Gastroesophageal sphincter (tissue), 4 donors: ENCODE results near the gene UBXN6. TPM values are rescaled to one million over a fixed set of nuclear protein-coding genes. Genes with fewer than 3 reads are reported as not detected.

Source experiments
- ATAC-seq: fragments of 150-250 bp; one replicate; pipeline ENCODE4 v1.9.1; 2016; ENCODE audit warnings: mild to moderate bottlenecking, moderate library complexity
- H3K27ac ChIP-seq, 4 donors: fragments of 200-600 bp; sonication (generic) in 3 of 4; 1 replicate in 3 of 4; 2 replicates in 1 of 4; pipeline ENCODE4 v1.5.1; 2016 to 2019
- H3K27me3 ChIP-seq: fragments of 200-600 bp; sonication (generic); one replicate; pipeline ENCODE4 v1.5.1; 2019
- H3K36me3 ChIP-seq, 2 donors: fragments of 200-600 bp; sonication (generic); one replicate each; pipeline ENCODE4 v1.5.1; 2019; ENCODE audit warnings: control low read depth in 1 of 2
- H3K4me1 ChIP-seq, 3 donors: fragments of 200-600 bp; sonication (generic); 1 replicate in 2 of 3; 2 replicates in 1 of 3; pipeline ENCODE4 v1.5.1; 2016 to 2019; ENCODE audit warnings: control low read depth in 2 of 3
- H3K4me3 ChIP-seq, 2 donors: fragments of 200-600 bp; sonication (generic); one replicate each; pipeline ENCODE4 v1.5.1; 2019; ENCODE audit warnings: mild to moderate bottlenecking in 1 of 2, moderate library complexity in 1 of 2
- H3K9me3 ChIP-seq, 3 donors: fragments of 200-600 bp; sonication (generic); one replicate each; pipeline ENCODE4 v1.5.1; 2017 to 2019; ENCODE audit warnings: control low read depth in 2 of 3
- CTCF ChIP-seq, 4 experiments: fragments of 200-600 bp in 2 of 4; fragments of 450-650 bp in 2 of 4; sonication (generic) in 1 of 4; IDR thresholded peaks; one replicate each; pipeline ENCODE4 v1.5.1; 2017 to 2019; ENCODE audit warnings: antibody characterized with exemption in 4 of 4, mild to moderate bottlenecking in 2 of 4, moderate library complexity in 2 of 4
- EP300 ChIP-seq: sonication (generic); formaldehyde crosslinking; IDR thresholded peaks from one replicate; pipeline ENCODE4 v1.6.1; 2017; ENCODE audit warnings: antibody characterized with exemption, mild to moderate bottlenecking
- POLR2A ChIP-seq, 2 donors: fragments of 450-650 bp; IDR thresholded peaks; one replicate each; pipeline ENCODE4 v1.6.1; 2017; ENCODE audit warnings: antibody characterized with exemption in 2 of 2, mild to moderate bottlenecking in 2 of 2, moderate library complexity in 1 of 2
- POLR2AphosphoS5 ChIP-seq: sonication (generic); formaldehyde crosslinking; IDR thresholded peaks from one replicate; pipeline ENCODE4 v1.6.1; 2017; ENCODE audit warnings: antibody characterized with exemption
- WGBS, 2 donors: methylation state at CpG; one replicate each; pipeline ENCODE4 v1.1.5; 2018; ENCODE audit warnings: low coverage in 1 of 2; 5-methylcytosine and 5-hydroxymethylcytosine counted together
- total RNA-seq, 4 donors: library from RNA; depleted of rRNA; stranded (reverse); fragments of >200 nt; gene quantifications; one replicate each; pipeline ENCODE4 v1.1.0, GENCODE V29; 2016

Gene UBXN6
- total RNA-seq, 4 donors from 2014 or later: 62.6 to 130 (median 80.6) TPM

- no peaks in the 10 kb centered on the region for H3K9me3 ChIP-seq
- no peak overlapping the region for H3K4me3 ChIP-seq
- no peaks in the 10 kb centered on the region for H3K27me3 ChIP-seq
- 80 to 92% methylated on average over 1 to 3 of the region's 15 CpGs for WGBS, 2 donors
- TF ChIP-seq EP300 (no peak), POLR2AphosphoS5 (no peak), CTCF (IDR thresholded peaks at IDR 0.05) (no peak), POLR2A (IDR thresholded peaks at IDR 0.05) (no peak)
- H3K4me1 ChIP-seq: peaks cover 0 to 6% (median 0%) of the 10 kb centered on the region in 3 donors
- no peak for ATAC-seq
- peaks cover 0 to 45% of the 10 kb centered on the region in 2 donors for H3K36me3 ChIP-seq
- H3K27ac ChIP-seq: no peak overlapping the region
These were observed 14.4 kb downstream of the UBXN6 start for GRCh38 chr19:4443188-4443587.

GRCh38 chr19:4442819-4443146 is 14.8 kb downstream of the UBXN6 start:
- ATAC-seq: no peak
- no peak overlapping the region for H3K4me3 ChIP-seq
- TF ChIP-seq EP300 (no peak), CTCF (IDR thresholded peaks at IDR 0.05) (no peak), POLR2A (IDR thresholded peaks at IDR 0.05) (no peak)
- 80 to 82% methylated on average over 1 to 2 of the region's 10 CpGs for WGBS, 2 donors
- H3K9me3 ChIP-seq: no peaks in the 10 kb centered on the region
- no peak overlapping the region for H3K27ac ChIP-seq
- H3K27me3 ChIP-seq: no peaks in the 10 kb centered on the region
- H3K36me3 ChIP-seq: peaks cover 0 to 41% of the 10 kb centered on the region in 2 donors
- H3K4me1 ChIP-seq: peaks cover 0 to 2% (median 0%) of the 10 kb centered on the region in 3 donors

GRCh38 chr19:4441994-4442818 is 15.4 kb downstream of the UBXN6 start:
- Histone ChIP-seq H3K27ac (no peak overlapping the region), H3K27me3 (no peaks in the 10 kb centered on the region), H3K36me3 (peaks cover 0 to 35% of the 10 kb centered on the region in 2 donors), H3K4me1 (no peaks in the 10 kb centered on the region), H3K9me3 (no peaks in the 10 kb centered on the region), H3K4me3 (no peak overlapping the region)
- ATAC-seq: peak; percentile 9
- whole genome bisulfite sequencing, 2 donors: 88% methylated on average over 14 of the region's 22 CpGs; no CpG with 5 or more reads in 1 of the 2 donors
- TF ChIP-seq POLR2A (IDR thresholded peaks at IDR 0.05) (no peak), EP300 (no peak), POLR2AphosphoS5 (no peak), CTCF (IDR thresholded peaks at IDR 0.05) (no peak)

GRCh38 chr19:4439243-4439642 is 18.4 kb downstream of the UBXN6 start:
- Histone ChIP-seq H3K36me3 (peaks cover 0 to 11% of the 10 kb centered on the region in 2 donors), H3K4me1 (no peaks in the 10 kb centered on the region), H3K9me3 (no peaks in the 10 kb centered on the region), H3K4me3 (no peak overlapping the region), H3K27ac (no peak overlapping the region), H3K27me3 (no peaks in the 10 kb centered on the region)
- TF ChIP-seq CTCF (IDR thresholded peaks at IDR 0.05) (no peak), EP300 (no peak), POLR2AphosphoS5 (no peak)
- no peak for ATAC-seq
- WGBS, 2 donors: 83 to 94% methylated on average over 9 to 12 of the region's 12 CpGs

GRCh38 chr19:4437103-4437502 is 20.5 kb downstream of the UBXN6 start:
- Histone ChIP-seq H3K4me1 (no peaks in the 10 kb centered on the region), H3K27me3 (no peaks in the 10 kb centered on the region), H3K4me3 (no peak overlapping the region), H3K36me3 (peaks cover 0 to 26% of the 10 kb centered on the region in 2 donors), H3K27ac (no peak overlapping the region), H3K9me3 (no peaks in the 10 kb centered on the region)
- WGBS, 2 donors: 89 to 90% methylated on average over 5 to 8 of the region's 10 CpGs
- TF ChIP-seq POLR2A (IDR thresholded peaks at IDR 0.05): no peak
- TF ChIP-seq POLR2AphosphoS5: no peak
- no peak for TF ChIP-seq CTCF (IDR thresholded peaks at IDR 0.05)
- no peak for TF ChIP-seq EP300
- no peak for ATAC-seq
